ENCODE results near the gene SLC25A47.

- no peak for TF ChIP-seq POLR2A (IDR thresholded peaks at IDR 0.05)
- TF ChIP-seq CTCF (IDR thresholded peaks at IDR 0.05), result no peak
Observed at GRCh38 chr14:100362311-100362927, 39.3 kb downstream of the SLC25A47 start.

Measured in body of pancreas (tissue), 4 donors.